HG02571 (cell line): ENCODE data around the gene SORCS2.
A peak's percentile ranks its signal among the peaks of the same experiment; 100 is the strongest.

ENCODE experiments used
- ATAC-seq: cut with Tn5 transposase; IDR thresholded peaks from one replicate; pipeline ENCODE4 v1.9.1; 2021; ENCODE audit warnings: mild to moderate bottlenecking, moderate library complexity; ENCODE audit not compliant: unreplicated experiment

SORCS2 gene

GRCh38 chr4:7762376-7763030 lies 570.2 kb downstream of the SORCS2 start:
- ATAC-seq, result no peak

- no peak for ATAC-seq
Measured at GRCh38 chr4:7763106-7763505, 570.8 kb downstream of the SORCS2 start.

GRCh38 chr4:7763788-7764187 lies 571.5 kb downstream of the SORCS2 start:
- no peak for ATAC-seq

GRCh38 chr4:7764466-7764865 lies 572.1 kb downstream of the SORCS2 start:
- no peak for ATAC-seq

- ATAC-seq, result no peak
Measured at GRCh38 chr4:7765666-7766065, 573.3 kb downstream of the SORCS2 start.

GRCh38 chr4:7766086-7766485 lies 573.7 kb downstream of the SORCS2 start:
- no peak for ATAC-seq

- no peak for ATAC-seq
Measured at GRCh38 chr4:7766661-7767345, 574.5 kb downstream of the SORCS2 start.

GRCh38 chr4:7767526-7767925 lies 575.2 kb downstream of the SORCS2 start:
- ATAC-seq, result no peak

- ATAC-seq, result no peak
Measured at GRCh38 chr4:7767966-7768365, 575.6 kb downstream of the SORCS2 start.

- no peak for ATAC-seq
Measured at GRCh38 chr4:7768736-7769135, 576.4 kb downstream of the SORCS2 start.

GRCh38 chr4:7769396-7770223 lies 577.3 kb downstream of the SORCS2 start:
- ATAC-seq, result no peak

GRCh38 chr4:7770224-7771050 lies 578.1 kb downstream of the SORCS2 start:
- ATAC-seq, result no peak

GRCh38 chr4:7771056-7771455 lies 578.7 kb downstream of the SORCS2 start:
- ATAC-seq, result no peak

- peak; percentile 93 for ATAC-seq
Measured at GRCh38 chr4:7771541-7772507, 579.5 kb downstream of the SORCS2 start.

GRCh38 chr4:7772711-7773385 lies 580.5 kb downstream of the SORCS2 start:
- no peak for ATAC-seq

- ATAC-seq, result no peak
Measured at GRCh38 chr4:7773401-7774180, 581.3 kb downstream of the SORCS2 start.

- ATAC-seq, result no peak
Measured at GRCh38 chr4:7774301-7775294, 582.3 kb downstream of the SORCS2 start.
